Activated T-cell treated with anti-CD3 and anti-CD28 coated beads, Interleukin-2, amount 50 U/mL, for 24 hours (primary cell): Measurements from ENCODE around the gene SLC46A1.

Source experiments
- DNase-seq: peaks from one replicate; pipeline ENCODE4 v3.0.0-alpha.2; 2020
- H3K27ac Mint-ChIP-seq: 2 replicates; pipeline ENCODE4 v1.8.0; 2020; ENCODE audit warnings: mild to moderate bottlenecking, mixed read lengths
- H3K27me3 Mint-ChIP-seq: 2 replicates; pipeline ENCODE4 v1.8.0; 2020; ENCODE audit warnings: mixed read lengths
- H3K36me3 Mint-ChIP-seq: 2 replicates; pipeline ENCODE4 v1.8.0; 2020; ENCODE audit warnings: low read depth, mixed read lengths
- H3K4me1 Mint-ChIP-seq: 2 replicates; pipeline ENCODE4 v1.8.0; 2020; ENCODE audit warnings: low read depth, mixed read lengths
- H3K4me3 Mint-ChIP-seq: 2 replicates; pipeline ENCODE4 v1.8.0; 2020; ENCODE audit warnings: mild to moderate bottlenecking, moderate library complexity, mixed read lengths
- H3K9me3 Mint-ChIP-seq: 2 replicates; pipeline ENCODE4 v1.8.0; 2020; ENCODE audit warnings: mixed read lengths

Gene SLC46A1

GRCh38 chr17:28396635-28397239 lies 9.3 kb downstream of the SLC46A1 start:
- DNase-seq: no peak
- H3K9me3 Mint-ChIP-seq: no peaks in the 10 kb centered on the region
- no peak overlapping the region for H3K27ac Mint-ChIP-seq
- peaks cover 73% of the 10 kb centered on the region for H3K36me3 Mint-ChIP-seq
- no peak overlapping the region for H3K4me3 Mint-ChIP-seq
- H3K27me3 Mint-ChIP-seq: no peaks in the 10 kb centered on the region
- peaks cover 1% of the 10 kb centered on the region for H3K4me1 Mint-ChIP-seq

- Mint-ChIP-seq H3K9me3 (no peaks in the 10 kb centered on the region), H3K36me3 (peaks cover 79% of the 10 kb centered on the region), H3K4me3 (no peak overlapping the region), H3K27ac (no peak overlapping the region), H3K27me3 (no peaks in the 10 kb centered on the region), H3K4me1 (no peaks in the 10 kb centered on the region)
- no peak for DNase-seq
These were observed 10.0 kb downstream of the SLC46A1 start for GRCh38 chr17:28395968-28396367.

GRCh38 chr17:28395426-28395825 lies 10.6 kb downstream of the SLC46A1 start:
- H3K27ac Mint-ChIP-seq: no peak overlapping the region
- H3K36me3 Mint-ChIP-seq: peaks cover 84% of the 10 kb centered on the region
- no peak for DNase-seq
- H3K9me3 Mint-ChIP-seq: no peaks in the 10 kb centered on the region
- no peak overlapping the region for H3K4me3 Mint-ChIP-seq
- no peaks in the 10 kb centered on the region for H3K4me1 Mint-ChIP-seq
- no peaks in the 10 kb centered on the region for H3K27me3 Mint-ChIP-seq

GRCh38 chr17:28394337-28395116 lies 11.5 kb downstream of the SLC46A1 start:
- DNase-seq: no peak
- Mint-ChIP-seq H3K27me3 (no peaks in the 10 kb centered on the region), H3K27ac (no peak overlapping the region), H3K9me3 (no peaks in the 10 kb centered on the region), H3K36me3 (peaks cover 88% of the 10 kb centered on the region), H3K4me1 (no peaks in the 10 kb centered on the region), H3K4me3 (no peak overlapping the region)

- Mint-ChIP-seq H3K27me3 (no peaks in the 10 kb centered on the region), H3K9me3 (no peaks in the 10 kb centered on the region), H3K36me3 (peaks cover 89% of the 10 kb centered on the region), H3K27ac (no peak overlapping the region), H3K4me3 (no peak overlapping the region), H3K4me1 (no peaks in the 10 kb centered on the region)
- DNase-seq: no peak
These were observed 13.5 kb downstream of the SLC46A1 start for GRCh38 chr17:28392491-28392890.

GRCh38 chr17:28391401-28391800 lies 14.6 kb downstream of the SLC46A1 start:
- Mint-ChIP-seq H3K27me3 (no peaks in the 10 kb centered on the region), H3K4me1 (no peaks in the 10 kb centered on the region), H3K9me3 (no peaks in the 10 kb centered on the region), H3K27ac (no peak overlapping the region), H3K36me3 (peaks cover 87% of the 10 kb centered on the region), H3K4me3 (no peak overlapping the region)
- no peak for DNase-seq

GRCh38 chr17:28390984-28391383 lies 15.0 kb downstream of the SLC46A1 start:
- no peak for DNase-seq
- no peaks in the 10 kb centered on the region for H3K4me1 Mint-ChIP-seq
- H3K36me3 Mint-ChIP-seq: peaks cover 83% of the 10 kb centered on the region
- H3K27ac Mint-ChIP-seq: no peak overlapping the region
- no peaks in the 10 kb centered on the region for H3K27me3 Mint-ChIP-seq
- H3K9me3 Mint-ChIP-seq: no peaks in the 10 kb centered on the region
- H3K4me3 Mint-ChIP-seq: no peak overlapping the region

GRCh38 chr17:28390563-28390962 lies 15.4 kb downstream of the SLC46A1 start:
- Mint-ChIP-seq H3K4me3 (no peak overlapping the region), H3K27me3 (no peaks in the 10 kb centered on the region), H3K27ac (no peak overlapping the region), H3K9me3 (no peaks in the 10 kb centered on the region), H3K36me3 (peaks cover 81% of the 10 kb centered on the region), H3K4me1 (no peaks in the 10 kb centered on the region)
- DNase-seq: no peak

- Mint-ChIP-seq H3K27me3 (no peaks in the 10 kb centered on the region), H3K4me3 (no peak overlapping the region), H3K36me3 (peaks cover 80% of the 10 kb centered on the region), H3K27ac (no peak overlapping the region), H3K4me1 (peaks cover 4% of the 10 kb centered on the region), H3K9me3 (no peaks in the 10 kb centered on the region)
- DNase-seq: no peak
These were observed 15.9 kb downstream of the SLC46A1 start for GRCh38 chr17:28390141-28390540.

- Mint-ChIP-seq H3K4me1 (peaks cover 18% of the 10 kb centered on the region), H3K4me3 (no peak overlapping the region), H3K27me3 (no peaks in the 10 kb centered on the region), H3K9me3 (no peaks in the 10 kb centered on the region), H3K36me3 (peaks cover 70% of the 10 kb centered on the region), H3K27ac (no peak overlapping the region)
- no peak for DNase-seq
These were observed 17.9 kb downstream of the SLC46A1 start for GRCh38 chr17:28388106-28388505.

- Mint-ChIP-seq H3K4me1 (peaks cover 20% of the 10 kb centered on the region), H3K4me3 (no peak overlapping the region), H3K27me3 (no peaks in the 10 kb centered on the region), H3K36me3 (peaks cover 66% of the 10 kb centered on the region), H3K9me3 (no peaks in the 10 kb centered on the region), H3K27ac (no peak overlapping the region)
- no peak for DNase-seq
These were observed 19.6 kb downstream of the SLC46A1 start for GRCh38 chr17:28386391-28386790.

GRCh38 chr17:28385406-28385805 lies 20.6 kb downstream of the SLC46A1 start:
- H3K27ac Mint-ChIP-seq: peak overlapping the region; percentile 77
- no peaks in the 10 kb centered on the region for H3K9me3 Mint-ChIP-seq
- DNase-seq: peak; percentile 29
- H3K27me3 Mint-ChIP-seq: no peaks in the 10 kb centered on the region
- peaks cover 60% of the 10 kb centered on the region for H3K36me3 Mint-ChIP-seq
- peaks cover 26% of the 10 kb centered on the region for H3K4me1 Mint-ChIP-seq
- H3K4me3 Mint-ChIP-seq: peak overlapping the region; percentile 87

- H3K4me3 Mint-ChIP-seq: peak overlapping the region; percentile 87
- peak overlapping the region; percentile 77 for H3K27ac Mint-ChIP-seq
- peak; percentile 57 for DNase-seq
- no peaks in the 10 kb centered on the region for H3K9me3 Mint-ChIP-seq
- H3K36me3 Mint-ChIP-seq: peaks cover 57% of the 10 kb centered on the region
- H3K4me1 Mint-ChIP-seq: peaks cover 29% of the 10 kb centered on the region
- H3K27me3 Mint-ChIP-seq: no peaks in the 10 kb centered on the region
These were observed 21.0 kb downstream of the SLC46A1 start for GRCh38 chr17:28385037-28385400.

GRCh38 chr17:28384281-28385036 lies 21.6 kb downstream of the SLC46A1 start:
- Mint-ChIP-seq H3K36me3 (peaks cover 53% of the 10 kb centered on the region), H3K4me3 (peak overlapping the region; percentile 87), H3K4me1 (peaks cover 29% of the 10 kb centered on the region), H3K27ac (peak overlapping the region; percentile 18), H3K27me3 (no peaks in the 10 kb centered on the region), H3K9me3 (no peaks in the 10 kb centered on the region)
- DNase-seq: peak; percentile 80
